ENCODE measurements around the gene RASGRF2. TPM values are rescaled to one million over a fixed set of nuclear protein-coding genes. Genes with fewer than 3 reads are reported as not detected.
"Not testable (repeated sequence)": the region's sequence is repeated elsewhere in the genome, so short reads cannot be mapped to it uniquely, and the experiment has no call there.

Gene RASGRF2
- total RNA-seq, 2 donors from 2014 or later, result 1.2 to 2.3 TPM

DNA sequence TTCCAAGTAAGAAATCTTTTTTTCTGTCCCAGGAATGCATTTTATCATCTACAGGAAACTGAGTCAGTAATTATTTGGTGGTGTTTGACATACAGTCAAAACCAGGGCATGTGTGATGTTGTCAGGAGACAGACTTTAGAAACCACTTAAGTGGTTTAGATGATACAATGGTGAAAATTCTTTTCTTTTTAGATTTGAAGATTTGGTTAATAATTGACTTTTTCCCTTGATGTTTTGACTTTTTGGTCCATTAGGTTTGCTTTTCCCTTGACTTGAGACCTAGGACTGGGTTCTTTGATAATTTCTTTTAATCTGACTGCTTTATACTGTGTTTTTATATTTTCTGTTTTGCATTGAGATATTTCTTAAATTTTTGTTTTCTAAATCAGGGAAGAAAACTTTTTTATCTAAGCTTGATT is 85.2 kb downstream of the RASGRF2 start:
- DNase-seq (no peak), ATAC-seq (no peak)
- intact Hi-C loops (cut with DNase I, micrococcal nuclease), result no loop called here

DNA sequence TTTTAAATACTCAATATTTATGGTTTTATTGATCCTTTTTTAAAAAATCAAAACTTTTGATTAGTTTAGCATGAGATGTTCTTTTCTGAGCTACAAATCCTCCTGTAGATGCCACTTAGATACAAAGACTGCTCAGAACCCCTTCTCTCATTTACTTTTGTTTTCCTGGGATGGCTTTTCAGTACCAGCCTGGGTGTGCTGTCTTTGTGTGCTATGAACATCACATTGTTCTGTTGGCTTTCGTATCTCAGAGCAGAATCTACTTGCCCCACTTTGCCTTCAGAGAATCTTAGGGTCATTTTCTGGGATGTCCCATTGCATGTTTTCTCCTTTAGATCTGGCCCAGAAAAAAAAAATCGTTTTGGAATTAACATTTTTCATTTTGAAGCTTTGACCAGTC is 85.9 kb downstream of the RASGRF2 start:
- no peak for ATAC-seq
- no peak for DNase-seq

DNA sequence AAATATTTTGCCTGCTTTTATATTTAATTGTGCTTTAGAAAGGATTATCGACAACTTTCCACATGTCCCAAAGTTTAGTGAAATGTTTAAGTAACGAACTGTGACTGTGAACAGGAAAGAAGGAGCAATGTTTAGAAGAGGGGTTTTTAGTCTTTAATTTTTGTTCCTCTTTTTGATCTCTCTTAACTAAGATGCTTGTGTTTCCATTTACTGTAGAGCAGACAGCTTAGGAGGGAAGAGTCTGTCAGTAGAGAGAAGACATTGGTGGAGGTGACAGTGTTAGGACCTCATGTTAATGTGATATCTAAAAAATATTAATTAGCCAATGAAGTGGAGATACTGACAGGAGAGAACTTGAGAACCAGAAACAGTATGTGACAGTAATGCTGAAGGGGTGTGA is 92.2 kb downstream of the RASGRF2 start:
- ATAC-seq (no peak), DNase-seq (no peak)
- intact Hi-C loops (cut with DNase I, micrococcal nuclease), result no loop called here

More for the DNA sequence above, 85.9 kb downstream of the RASGRF2 start:
- intact Hi-C loops (cut with DNase I, micrococcal nuclease), result no loop called here

DNA sequence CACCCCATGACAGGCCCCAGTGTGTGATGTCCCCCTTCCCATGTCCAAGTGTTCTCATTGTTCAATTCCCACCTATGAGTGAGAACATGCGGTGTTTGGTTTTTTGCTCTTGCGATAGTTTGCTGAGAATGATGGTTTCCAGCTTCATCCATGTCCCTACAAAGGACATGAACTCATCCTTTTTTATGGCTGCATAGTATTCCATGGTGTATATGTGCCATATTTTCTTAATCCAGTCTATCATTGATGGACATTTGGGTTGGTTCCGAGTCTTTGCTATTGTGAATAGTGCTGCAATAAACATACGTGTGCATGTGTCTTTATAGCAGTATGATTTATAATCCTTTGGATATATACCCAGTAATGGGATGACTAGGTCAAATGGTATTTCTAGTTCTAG is 93.1 kb downstream of the RASGRF2 start:
- ATAC-seq; intact Hi-C loops (cut with DNase I, micrococcal nuclease); DNase-seq: not testable (repeated sequence)

DNA sequence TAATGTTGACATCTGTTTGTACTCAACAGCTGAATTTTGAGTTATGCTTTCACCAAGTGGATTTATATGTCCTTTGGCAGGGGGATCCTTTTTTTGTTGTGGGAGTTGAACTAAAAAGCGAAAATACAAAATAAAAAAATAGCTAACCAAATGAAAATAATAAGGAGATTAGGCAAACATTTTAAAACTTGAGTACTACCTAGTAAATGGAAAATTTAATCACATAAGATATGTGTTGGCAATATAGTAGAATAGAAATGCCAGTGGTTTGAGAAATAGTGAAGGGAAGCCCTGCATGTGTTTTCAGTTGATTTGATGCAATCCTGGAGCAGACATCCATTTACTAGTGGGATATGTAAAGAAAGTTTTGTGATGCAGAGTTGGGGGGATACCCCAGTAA is 98.0 kb downstream of the RASGRF2 start:
- no peak for ATAC-seq
- no peak for DNase-seq
- intact Hi-C loops (cut with DNase I, micrococcal nuclease), result no loop called here

DNA sequence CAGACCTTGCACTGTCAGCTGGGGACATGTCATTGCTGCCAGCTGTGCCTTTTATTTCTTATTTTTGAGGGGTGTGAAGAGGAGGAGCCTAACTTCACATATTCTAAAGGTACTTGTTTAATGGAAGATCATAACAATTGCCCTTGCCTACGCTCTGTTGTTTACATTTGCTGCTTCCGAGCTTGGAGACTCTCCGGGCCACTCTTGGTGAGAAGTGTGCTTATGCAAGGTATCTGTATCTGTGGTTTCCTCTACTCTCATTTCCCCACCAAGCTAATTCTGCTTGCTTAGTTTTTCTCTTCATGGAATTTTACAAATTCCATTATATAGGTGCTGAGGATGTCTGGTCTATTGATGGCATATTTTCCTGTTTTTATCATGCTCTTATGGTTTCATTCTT is 105.3 kb downstream of the RASGRF2 start:
- ATAC-seq, result no peak
- DNase-seq, result no peak
- intact Hi-C loops (cut with DNase I, micrococcal nuclease), result no loop called here

DNA sequence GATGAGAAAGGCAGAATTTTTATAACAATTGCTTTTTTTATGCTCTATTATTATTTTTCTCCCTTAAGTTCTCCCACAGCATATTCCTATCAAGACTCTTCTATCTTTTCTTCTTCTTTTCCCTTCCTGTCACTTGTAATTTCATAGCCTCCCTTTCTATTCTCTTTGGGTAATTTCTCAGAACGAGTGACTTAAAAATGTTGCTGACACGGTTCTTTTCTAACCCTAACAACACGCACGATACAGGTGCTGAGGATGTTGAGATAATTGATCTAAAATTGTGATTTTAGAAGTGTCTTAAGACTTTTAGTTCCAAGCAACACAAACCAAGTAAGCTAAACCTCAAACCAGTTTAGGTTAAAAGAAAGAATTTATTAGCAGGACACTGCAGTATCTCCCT is 105.9 kb downstream of the RASGRF2 start:
- intact Hi-C loops (cut with DNase I, micrococcal nuclease), result no loop called here
- ATAC-seq (no peak), DNase-seq (no peak)

DNA sequence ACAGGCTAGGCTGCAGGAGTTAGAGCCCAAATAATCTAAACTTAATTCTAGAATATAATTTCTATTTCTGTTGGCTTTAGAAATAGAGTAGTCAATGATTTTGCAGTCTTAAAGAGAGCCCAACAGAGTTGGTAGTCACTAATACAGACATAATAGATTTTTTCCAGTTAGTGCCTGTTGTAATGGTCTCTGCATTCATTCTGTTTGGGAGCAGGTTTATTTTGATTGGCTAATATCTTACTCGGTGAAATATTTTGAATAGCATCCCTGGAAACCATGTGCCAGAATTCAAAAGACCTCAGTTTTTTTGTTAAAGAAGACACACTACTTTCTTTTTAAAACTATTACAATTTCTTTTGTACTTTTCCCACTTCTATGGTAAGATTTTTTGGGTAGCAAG is 107.2 kb downstream of the RASGRF2 start:
- intact Hi-C loops (cut with DNase I, micrococcal nuclease), result no loop called here
- DNase-seq, result no peak
- no peak for ATAC-seq

DNA sequence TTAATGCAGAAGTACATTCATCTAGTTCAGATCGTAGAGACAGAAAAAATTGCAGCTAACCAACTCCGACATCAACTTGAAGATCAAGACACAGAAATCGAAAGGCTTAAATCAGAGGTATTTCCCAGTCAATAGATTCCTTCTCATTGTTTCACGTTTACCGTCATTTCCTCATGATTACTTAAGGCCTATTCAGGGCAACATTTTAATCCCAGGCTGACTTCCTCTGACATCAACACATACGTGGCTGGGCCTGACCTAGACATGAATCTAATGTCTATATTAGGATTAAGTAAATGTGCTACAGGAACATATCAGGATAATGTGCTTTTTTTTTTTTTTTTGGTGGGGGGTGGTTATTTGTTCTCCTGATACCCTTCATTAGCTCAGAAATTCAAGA is 107.9 kb downstream of the RASGRF2 start:
- ATAC-seq, result no peak
- intact Hi-C loops (cut with DNase I, micrococcal nuclease), result no loop called here
- DNase-seq, result no peak

DNA sequence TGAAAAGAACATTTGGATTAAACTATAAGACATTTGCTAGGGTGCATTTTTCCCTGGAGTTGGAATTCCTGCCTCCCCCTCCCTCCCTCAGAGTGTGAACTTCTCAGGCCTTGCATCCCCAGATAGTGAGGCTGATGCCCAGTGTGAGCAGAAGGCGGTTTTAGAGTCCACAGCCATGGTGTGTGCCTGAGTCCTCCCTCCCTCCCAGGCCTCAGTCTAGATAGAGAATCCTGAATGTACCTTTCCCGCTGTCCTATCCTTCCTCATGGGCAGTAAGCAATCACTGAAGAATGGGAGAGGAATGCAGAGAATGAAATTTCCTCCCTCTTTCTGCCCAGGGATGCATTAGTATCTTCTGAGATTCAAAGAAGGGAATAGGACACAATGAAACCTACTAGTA is 108.5 kb downstream of the RASGRF2 start:
- DNase-seq (no peak), ATAC-seq (no peak)
- intact Hi-C loops (cut with DNase I, micrococcal nuclease), result no loop called here

DNA sequence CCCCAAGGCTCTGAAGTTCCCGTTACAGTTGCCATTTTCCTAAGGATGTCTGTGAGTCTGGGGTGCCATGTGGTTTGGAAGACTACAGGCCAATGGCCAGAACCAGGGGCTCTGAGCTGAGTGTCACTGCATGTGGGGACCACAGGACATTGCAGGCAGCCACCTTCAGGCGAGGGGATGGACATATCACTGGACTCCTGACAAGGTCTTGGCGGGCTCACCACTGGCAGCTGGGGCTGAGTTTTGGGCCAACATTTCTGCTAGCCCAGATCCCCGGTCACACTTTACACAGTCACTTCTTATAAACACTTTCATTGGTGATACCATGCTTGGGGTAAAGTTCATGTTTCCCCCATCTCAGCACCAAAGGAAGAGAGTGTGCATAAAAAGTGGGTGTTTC is 109.8 kb downstream of the RASGRF2 start:
- intact Hi-C loops (cut with DNase I, micrococcal nuclease), result no loop called here

DNA sequence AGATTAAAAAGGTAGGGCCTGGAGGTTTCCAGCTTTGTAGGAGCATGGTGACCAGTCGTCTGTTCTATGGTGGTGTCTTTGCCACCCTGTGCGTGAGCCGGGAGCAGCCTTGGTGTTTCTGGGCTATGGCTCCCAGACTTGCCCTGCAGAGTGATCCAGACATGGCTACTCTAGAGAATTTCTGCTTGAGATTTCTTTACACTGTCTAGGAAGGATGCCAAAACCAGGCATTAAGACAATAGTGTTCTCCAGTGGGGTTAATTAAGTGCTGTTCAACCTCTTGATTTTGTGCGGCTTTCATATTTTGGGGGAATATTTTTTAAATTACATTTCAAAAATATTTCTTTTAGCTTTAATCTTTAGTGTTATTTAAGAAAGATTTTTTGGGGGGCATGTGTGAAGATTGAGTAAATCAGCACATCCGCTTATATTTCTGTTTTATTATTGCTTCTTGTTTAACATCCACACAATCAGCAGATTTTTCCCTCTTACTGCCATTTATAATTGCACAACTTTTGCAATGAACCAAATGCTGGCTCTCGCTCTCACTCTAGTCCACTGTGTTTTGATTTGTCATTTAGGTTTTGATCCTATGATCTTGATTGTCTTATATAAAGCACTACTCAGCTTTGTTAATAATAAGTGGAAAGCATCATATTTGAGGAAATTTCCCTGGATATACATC is 110.5 kb downstream of the RASGRF2 start:
- DNase-seq, result no peak
- ATAC-seq, result no peak
- intact Hi-C loops (cut with DNase I, micrococcal nuclease), result no loop called here

More for the DNA sequence above, 109.8 kb downstream of the RASGRF2 start:
- DNase-seq (no peak), ATAC-seq (no peak)

DNA sequence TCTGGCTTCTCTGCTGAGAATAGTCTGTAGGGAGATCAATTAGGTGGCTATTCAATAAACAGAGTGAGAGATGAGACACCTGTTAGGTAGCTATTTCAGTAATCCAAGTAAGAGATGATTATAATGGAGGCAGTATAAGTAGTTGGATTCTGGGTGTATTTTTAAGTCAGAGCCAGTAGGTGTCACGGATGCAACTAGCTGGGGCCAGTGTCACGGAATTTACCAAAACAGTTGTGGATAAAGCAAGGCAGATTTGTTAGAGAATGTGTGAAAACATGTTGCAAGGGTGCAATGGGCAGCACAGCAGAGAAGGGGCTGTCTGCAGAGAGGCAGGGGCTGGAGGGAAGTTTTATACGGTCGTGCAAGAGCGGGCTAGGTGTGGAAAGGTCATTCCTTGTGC is 114.9 kb downstream of the RASGRF2 start:
- DNase-seq (no peak), ATAC-seq (no peak)
- intact Hi-C loops (cut with DNase I, micrococcal nuclease), result no loop called here

DNA sequence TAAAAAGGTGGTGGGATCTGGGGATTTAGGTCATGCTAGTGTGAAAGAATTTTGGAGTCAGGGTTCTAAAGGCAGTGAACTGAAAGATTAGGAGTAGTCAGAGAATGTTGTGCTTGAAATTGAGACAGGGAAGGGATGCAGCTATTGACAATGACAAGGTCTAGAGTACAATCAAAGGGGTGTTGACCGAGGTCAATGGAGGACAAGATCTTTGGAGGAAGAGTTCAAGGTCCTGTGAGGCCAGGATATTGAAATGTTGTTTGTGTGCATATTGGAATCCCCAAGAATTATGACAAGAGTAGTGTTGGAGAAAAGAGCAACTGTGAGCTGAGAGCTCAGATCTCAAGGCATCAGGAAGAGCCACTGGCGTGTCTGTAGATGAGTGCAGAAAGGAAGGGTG is 116.9 kb downstream of the RASGRF2 start:
- intact Hi-C loops (cut with DNase I, micrococcal nuclease), result no loop called here
- no peak for ATAC-seq
- no peak for DNase-seq

DNA sequence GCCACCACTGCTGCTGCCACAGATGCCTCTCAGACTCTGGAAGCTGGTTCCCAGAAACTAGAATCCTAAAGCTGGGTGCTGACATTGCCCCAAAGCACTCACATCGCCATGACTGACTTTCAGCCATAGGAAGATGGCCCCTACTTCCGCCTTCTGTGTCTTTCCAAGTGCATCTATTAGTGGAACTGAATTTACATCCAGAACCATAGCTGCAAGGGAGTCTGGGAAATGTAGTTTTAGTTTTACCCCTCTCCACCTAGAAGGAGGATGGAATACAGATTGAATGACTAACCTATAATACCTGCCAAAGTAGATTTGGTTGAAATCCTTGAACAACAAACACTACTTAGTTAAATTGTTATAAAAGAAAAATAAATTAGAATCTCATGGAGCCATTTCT is 118.8 kb downstream of the RASGRF2 start:
- no peak for ATAC-seq
- intact Hi-C loops (cut with DNase I, micrococcal nuclease), result no loop called here
- DNase-seq, result no peak

DNA sequence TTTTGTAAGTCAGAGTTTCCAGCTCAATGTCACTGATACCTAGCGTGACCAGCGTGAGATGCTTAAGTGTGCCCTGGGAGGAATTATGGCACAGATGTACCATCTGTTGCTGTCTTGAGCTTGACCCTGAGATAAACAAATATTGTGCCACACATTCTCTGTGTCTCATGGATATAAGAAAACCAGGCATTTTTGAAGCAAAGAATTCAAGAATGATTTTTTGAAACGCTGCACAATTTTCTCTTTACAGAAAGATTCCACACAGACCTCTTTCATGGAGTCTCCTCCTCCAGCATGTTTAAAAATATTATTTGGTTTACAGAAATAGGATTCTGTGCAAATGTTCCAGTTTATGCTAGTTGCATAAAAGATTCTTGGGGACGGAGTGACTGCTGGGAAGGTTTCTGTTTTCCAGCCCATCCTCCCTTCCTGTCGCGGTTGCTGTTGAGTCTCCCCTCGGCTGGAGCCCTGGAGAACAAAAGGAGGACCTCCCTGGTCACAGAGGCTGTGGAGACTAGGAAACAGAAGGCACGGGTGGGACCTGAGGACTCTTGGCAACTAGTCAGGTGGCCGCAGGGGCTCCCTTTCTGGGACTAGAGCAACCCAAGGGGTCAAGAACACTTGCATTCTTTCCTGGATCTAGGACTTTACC is 120.8 kb downstream of the RASGRF2 start:
- DNase-seq, result no peak
- intact Hi-C loops (cut with DNase I, micrococcal nuclease), result no loop called here
- no peak for ATAC-seq

DNA sequence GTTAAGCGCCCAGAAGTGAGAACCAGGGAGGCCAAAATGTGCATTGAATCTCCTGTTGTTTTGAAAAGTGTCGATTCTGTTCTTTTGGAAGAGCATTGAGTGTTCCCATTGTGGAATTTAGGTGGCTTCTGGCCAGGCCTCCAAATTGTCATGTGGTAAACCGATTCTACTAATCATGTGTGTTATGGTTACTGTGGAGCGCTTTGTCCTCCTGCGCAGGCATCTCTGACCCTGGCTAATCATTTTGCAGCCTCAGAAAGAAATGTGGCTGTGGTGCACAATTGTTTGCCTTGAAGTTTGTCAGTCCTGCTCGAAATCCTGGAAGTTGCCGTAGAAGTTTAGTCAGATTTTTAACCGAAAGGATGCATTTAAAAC is 121.3 kb downstream of the RASGRF2 start:
- DNase-seq, result no peak
- intact Hi-C loops (cut with DNase I, micrococcal nuclease), result no loop called here
- no peak for ATAC-seq

DNA sequence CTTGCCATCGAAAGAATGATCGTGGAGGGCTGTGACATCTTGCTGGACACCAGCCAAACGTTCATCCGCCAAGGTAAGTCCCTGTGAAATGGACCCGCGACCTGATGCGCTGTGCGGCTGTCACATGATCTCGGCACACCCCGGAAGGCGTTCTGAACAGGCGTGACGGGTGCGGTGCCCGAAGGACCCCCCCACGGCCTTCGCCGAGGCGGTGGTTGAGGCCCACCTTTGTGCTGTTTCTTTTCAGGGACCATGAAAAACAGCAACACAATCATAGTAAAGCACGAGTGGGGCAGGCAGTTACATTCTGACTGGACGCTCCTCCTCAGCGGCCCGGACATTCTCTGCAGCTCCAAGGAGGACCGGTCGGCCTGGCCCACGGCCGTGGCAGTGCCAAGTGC is 126.7 kb downstream of the RASGRF2 start:
- DNase-seq, result no peak
- intact Hi-C loops (cut with DNase I, micrococcal nuclease), result no loop called here

DNA sequence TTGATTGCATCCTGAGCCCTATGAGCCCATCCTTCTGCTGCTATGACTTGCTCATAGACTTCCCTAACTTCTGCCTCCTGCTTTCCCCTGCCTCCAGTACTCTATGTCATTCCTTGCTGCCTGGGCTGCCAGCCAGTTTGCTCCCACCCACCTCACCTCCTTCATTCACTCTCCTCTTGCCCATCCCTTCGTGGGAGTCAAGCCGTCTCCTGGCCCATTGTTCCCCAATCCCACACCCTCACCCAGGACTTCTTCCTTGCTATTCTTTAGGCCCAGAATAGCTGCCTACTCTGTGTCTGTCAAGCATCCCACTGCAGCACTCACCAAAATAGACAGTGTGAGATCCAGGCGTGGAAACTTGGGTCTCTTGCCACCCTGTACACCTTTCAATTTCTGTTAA is 131.0 kb downstream of the RASGRF2 start:
- intact Hi-C loops (cut with DNase I, micrococcal nuclease), result no loop called here
- DNase-seq (no peak), ATAC-seq (no peak)

More for the DNA sequence above, 126.7 kb downstream of the RASGRF2 start:
- no peak for ATAC-seq

DNA sequence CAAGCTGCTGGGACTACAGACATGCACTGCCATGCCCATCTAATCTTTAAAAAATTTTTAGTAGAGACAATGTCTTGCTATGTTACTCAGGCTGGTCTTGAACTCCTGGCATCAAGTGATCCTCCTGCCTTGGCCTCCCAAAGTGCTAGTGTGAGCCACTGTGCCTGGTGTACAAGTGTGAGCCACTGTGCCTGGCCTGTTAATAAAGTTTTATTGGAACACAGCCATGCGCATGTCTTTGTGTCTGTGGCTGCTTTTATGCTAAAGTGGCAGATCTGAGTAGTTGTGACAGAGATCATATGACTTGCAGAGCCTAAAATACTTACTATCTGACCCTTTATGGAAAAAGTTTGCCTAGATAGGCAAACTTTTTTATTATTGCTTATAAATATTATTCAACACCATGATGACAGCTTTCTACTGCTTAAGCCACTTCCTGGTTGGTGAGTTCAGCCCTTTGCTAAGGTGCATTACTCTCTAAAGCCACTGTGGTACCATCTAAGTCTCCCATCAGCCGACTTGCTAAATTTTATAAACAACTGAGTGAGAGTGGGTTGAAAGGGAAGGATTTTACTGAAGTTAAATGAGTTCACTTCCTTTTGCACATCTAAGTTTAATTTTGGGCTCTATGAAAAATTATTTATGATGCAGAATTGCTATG is 133.5 kb downstream of the RASGRF2 start:
- DNase-seq (no peak), ATAC-seq (no peak)
- intact Hi-C loops (cut with DNase I, micrococcal nuclease), result no loop called here

All from left colon (tissue), 2 donors.